K562 (cell line): ENCODE results near the gene SND1. TPM values are rescaled to one million over a fixed set of nuclear protein-coding genes. Genes with fewer than 3 reads are reported as not detected.

ENCODE experiments used
- DEAF1 ChIP-seq: fragments of 450-650 bp; formaldehyde crosslinking; IDR thresholded peaks from 2 replicates; pipeline ENCODE4 v1.4.0; 2020; ENCODE audit warnings: mild to moderate bottlenecking, moderate library complexity
- DIDO1 ChIP-seq: fragments of 450-650 bp; IDR thresholded peaks from 2 replicates; pipeline ENCODE4 v1.6.1; 2016; ENCODE audit warnings: low read depth, missing biosample characterization, missing genetic modification characterization
- EWSR1 ChIP-seq: fragments of 450-650 bp; IDR thresholded peaks from 2 replicates; pipeline ENCODE4 v1.6.1; 2018; ENCODE audit warnings: borderline replicate concordance, mild to moderate bottlenecking, low read depth, moderate library complexity; ENCODE audit not compliant: partially characterized antibody
- GTF2A2 ChIP-seq: IDR thresholded peaks from 2 replicates; pipeline ENCODE4 v1.6.1; 2016; ENCODE audit warnings: mild to moderate bottlenecking, missing genetic modification characterization, missing compliant biosample characterization
- KDM1A ChIP-seq, 2 experiments: fragments of 450-650 bp; IDR thresholded peaks; 2 replicates each; pipeline ENCODE4 v1.6.1; 2016; ENCODE audit warnings: mild to moderate bottlenecking in 2 of 2
- KHSRP ChIP-seq: fragments of 450-650 bp; IDR thresholded peaks from 2 replicates; pipeline ENCODE4 v1.6.1; 2017
- MAFG ChIP-seq: fragments of 450-650 bp; conservative IDR thresholded peaks from 2 replicates; pipeline ENCODE4 v1.6.1; 2016; ENCODE audit warnings: missing genetic modification characterization, missing compliant biosample characterization
- MBD2 ChIP-seq: sonication (generic); IDR thresholded peaks from 2 replicates; pipeline ENCODE4 v1.6.1; 2016; ENCODE audit warnings: low read depth, borderline replicate concordance
- MED1 ChIP-seq: sonication (generic); formaldehyde crosslinking; IDR thresholded peaks from 2 replicates; pipeline ENCODE4 v1.8.1; 2023; ENCODE audit warnings: missing genetic modification reagents, borderline replicate concordance
- NONO ChIP-seq, 2 experiments: fragments of 200-400 bp in 1 of 2; fragments of 450-650 bp in 1 of 2; formaldehyde crosslinking in 1 of 2; IDR thresholded peaks; 2 replicates each; pipeline ENCODE4 v1.6.1; 2017; ENCODE audit warnings: low read depth in 2 of 2, mild to moderate bottlenecking in 2 of 2, moderate library complexity in 2 of 2, low read length in 1 of 2
- RBM17 ChIP-seq: fragments of 200-400 bp; formaldehyde crosslinking; IDR thresholded peaks from 2 replicates; pipeline ENCODE4 v1.6.1; 2017; ENCODE audit warnings: low read depth, mild to moderate bottlenecking, low read length, borderline replicate concordance
- SUPT5H ChIP-seq: fragments of 450-650 bp; IDR thresholded peaks from 2 replicates; pipeline ENCODE4 v1.6.1; 2016
- TEAD4 ChIP-seq, 2 experiments: sonication (generic) in 1 of 2; formaldehyde crosslinking in 1 of 2; IDR thresholded peaks; 2 replicates each; pipeline versions ENCODE4 v1.6.1 to v1.8.0; 2012 to 2022; ENCODE audit warnings: borderline replicate concordance in 1 of 2, inconsistent platforms in 1 of 2, low read length in 1 of 2, mild to moderate bottlenecking in 1 of 2, missing genetic modification reagents in 1 of 2
- WHSC1 ChIP-seq: IDR thresholded peaks from one replicate; pipeline ENCODE4 v1.6.1; 2012; ENCODE audit warnings: low read length, control low read depth, inconsistent platforms
- XRCC5 ChIP-seq: fragments of 200-400 bp; formaldehyde crosslinking; IDR thresholded peaks from 2 replicates; pipeline ENCODE4 v1.6.1; 2017; ENCODE audit warnings: low read depth, mild to moderate bottlenecking, low read length
- polyA plus RNA-seq, 8 experiments: library from polyadenylated mRNA; depleted of rRNA in 4 of 8; stranded (reverse) in 5 of 8; unstranded in 3 of 8; fragments of >200 nt; fragmentation: Nextera tagmentation in 2 of 8; fragmentation: Illumina TruSeq in 1 of 8; extraction: Ambion mirVana in 2 of 8; extraction: Trizol in 1 of 8; gene quantifications; 2 replicates each; pipeline versions ENCODE4 v1.2.1 to v1.2.3, GENCODE V29; 2011 to 2014; ENCODE audit warnings: inconsistent platforms in 1 of 8, missing spikeins in 1 of 8
- total RNA-seq, 7 experiments: library from RNA; depleted of rRNA in 6 of 7; stranded (reverse); fragments of >200 nt in 6 of 7; fragmentation: Illumina TruSeq in 2 of 7; extraction: Trizol in 2 of 7; gene quantifications; 2 replicates each; pipeline versions ENCODE4 v1.2.1 to v1.2.3, GENCODE V29; 2011 to 2021; ENCODE audit warnings: low replicate concordance in 1 of 7
- TF ChIP-seq, protein P1 (sequence below): sonication (generic); formaldehyde crosslinking; IDR thresholded peaks from 2 replicates; pipeline ENCODE4 v1.5.0; 2020; ENCODE audit warnings: missing genetic modification reagents
- TF ChIP-seq, protein P2 (sequence below): sonication (generic); formaldehyde crosslinking; IDR thresholded peaks from 2 replicates; pipeline ENCODE4 v1.8.0; 2023; ENCODE audit warnings: mild to moderate bottlenecking, missing genetic modification reagents
- TF ChIP-seq, protein P3 (sequence below): IDR thresholded peaks from 2 replicates; pipeline ENCODE4 v1.6.1; 2011; ENCODE audit warnings: borderline replicate concordance, low read depth, mild to moderate bottlenecking, moderate library complexity, low read length; ENCODE audit not compliant: insufficient read depth, poor library complexity, severe bottlenecking
- TF ChIP-seq, protein P4 (sequence below), 2 experiments: fragments of 200-800 bp in 1 of 2; sonication (Bioruptor generic) in 1 of 2; sonication (generic) in 1 of 2; formaldehyde crosslinking in 1 of 2; IDR thresholded peaks in 1 of 2; conservative IDR thresholded peaks in 1 of 2; 2 replicates each; pipeline versions ENCODE4 v1.5.0 to v1.6.1; 2016 to 2020; ENCODE audit warnings: missing compliant biosample characterization in 1 of 2, missing genetic modification characterization in 1 of 2, missing genetic modification reagents in 1 of 2

SND1 gene
- total and polyA plus RNA-seq, 9 of the 15 experiments (the other 6 are each of a cell fraction or from before 2014, with no cell fraction given), result 46.5 to 307 (median 191) TPM

DNA sequence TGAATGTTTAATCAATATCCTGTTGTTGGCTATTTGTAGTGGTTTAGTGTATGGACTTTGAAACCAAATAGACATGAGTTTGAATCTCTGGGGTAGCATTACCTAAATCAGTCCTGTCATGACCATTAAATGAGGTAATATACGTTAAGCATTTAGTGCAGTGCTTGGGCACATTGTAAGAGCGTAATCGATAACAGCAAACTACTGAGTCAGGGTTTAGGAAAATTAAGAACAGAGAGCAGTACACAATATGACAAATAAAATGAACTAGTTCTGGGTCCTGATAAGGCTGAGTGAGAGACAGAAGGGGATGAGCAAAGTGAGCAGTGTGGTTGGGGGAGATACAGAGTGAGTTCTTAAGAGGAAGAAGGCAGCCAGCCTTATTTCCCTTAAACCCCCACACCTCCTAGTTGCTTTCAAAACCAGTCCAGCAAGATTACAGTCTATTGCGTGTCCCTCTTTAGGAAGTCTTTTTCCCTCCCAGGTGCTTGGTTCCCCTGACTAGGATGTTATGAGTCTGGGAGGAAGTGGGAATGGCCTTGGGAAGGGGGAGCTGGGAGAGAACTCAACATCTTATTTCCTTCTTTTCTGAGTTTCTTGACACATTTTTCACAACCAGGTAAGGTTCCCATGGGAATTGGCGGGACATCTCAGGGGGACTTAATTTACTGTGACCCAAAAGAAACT is 171.0 kb downstream of the SND1 start (continued):
- TF ChIP-seq MBD2 (peak; percentile 41; the same call in 1 of the 2 replicates), EWSR1 (no peak), NONO (IDR thresholded peaks at IDR 0.05; ENCODE audit: low read depth in 2 of 2, low read length in 1 of 2) (no peak), MAFG (tag) (peak; percentile 64; the same call in 1 of the 2 replicates), MED1 (CRISPR knock-in tag) (no peak), WHSC1 (no peak), GTF2A2 (tag) (no peak), TEAD4 (IDR thresholded peaks at IDR 0.05; ENCODE audit: low read length) (peak; percentile 78), TEAD4 (CRISPR knock-in tag; IDR thresholded peaks at IDR 0.05; ENCODE audit: borderline replicate concordance) (no peak), RBM17 (no peak), KDM1A (IDR thresholded peaks at IDR 0.05) (peak in 1 of 2 experiments; percentile 50; a peak in 1 of 4 replicates), XRCC5 (no peak), DEAF1 (CRISPR knock-in tag) (no peak), SUPT5H (no peak), DIDO1 (tag) (no peak), KHSRP (no peak)
- TF ChIP-seq, protein P1, sequence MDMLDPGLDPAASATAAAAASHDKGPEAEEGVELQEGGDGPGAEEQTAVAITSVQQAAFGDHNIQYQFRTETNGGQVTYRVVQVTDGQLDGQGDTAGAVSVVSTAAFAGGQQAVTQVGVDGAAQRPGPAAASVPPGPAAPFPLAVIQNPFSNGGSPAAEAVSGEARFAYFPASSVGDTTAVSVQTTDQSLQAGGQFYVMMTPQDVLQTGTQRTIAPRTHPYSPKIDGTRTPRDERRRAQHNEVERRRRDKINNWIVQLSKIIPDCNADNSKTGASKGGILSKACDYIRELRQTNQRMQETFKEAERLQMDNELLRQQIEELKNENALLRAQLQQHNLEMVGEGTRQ (CRISPR knock-in tag), result no peak
- TF ChIP-seq, protein P2, sequence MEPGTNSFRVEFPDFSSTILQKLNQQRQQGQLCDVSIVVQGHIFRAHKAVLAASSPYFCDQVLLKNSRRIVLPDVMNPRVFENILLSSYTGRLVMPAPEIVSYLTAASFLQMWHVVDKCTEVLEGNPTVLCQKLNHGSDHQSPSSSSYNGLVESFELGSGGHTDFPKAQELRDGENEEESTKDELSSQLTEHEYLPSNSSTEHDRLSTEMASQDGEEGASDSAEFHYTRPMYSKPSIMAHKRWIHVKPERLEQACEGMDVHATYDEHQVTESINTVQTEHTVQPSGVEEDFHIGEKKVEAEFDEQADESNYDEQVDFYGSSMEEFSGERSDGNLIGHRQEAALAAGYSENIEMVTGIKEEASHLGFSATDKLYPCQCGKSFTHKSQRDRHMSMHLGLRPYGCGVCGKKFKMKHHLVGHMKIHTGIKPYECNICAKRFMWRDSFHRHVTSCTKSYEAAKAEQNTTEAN (CRISPR knock-in tag), result no peak
- TF ChIP-seq, protein P3, sequence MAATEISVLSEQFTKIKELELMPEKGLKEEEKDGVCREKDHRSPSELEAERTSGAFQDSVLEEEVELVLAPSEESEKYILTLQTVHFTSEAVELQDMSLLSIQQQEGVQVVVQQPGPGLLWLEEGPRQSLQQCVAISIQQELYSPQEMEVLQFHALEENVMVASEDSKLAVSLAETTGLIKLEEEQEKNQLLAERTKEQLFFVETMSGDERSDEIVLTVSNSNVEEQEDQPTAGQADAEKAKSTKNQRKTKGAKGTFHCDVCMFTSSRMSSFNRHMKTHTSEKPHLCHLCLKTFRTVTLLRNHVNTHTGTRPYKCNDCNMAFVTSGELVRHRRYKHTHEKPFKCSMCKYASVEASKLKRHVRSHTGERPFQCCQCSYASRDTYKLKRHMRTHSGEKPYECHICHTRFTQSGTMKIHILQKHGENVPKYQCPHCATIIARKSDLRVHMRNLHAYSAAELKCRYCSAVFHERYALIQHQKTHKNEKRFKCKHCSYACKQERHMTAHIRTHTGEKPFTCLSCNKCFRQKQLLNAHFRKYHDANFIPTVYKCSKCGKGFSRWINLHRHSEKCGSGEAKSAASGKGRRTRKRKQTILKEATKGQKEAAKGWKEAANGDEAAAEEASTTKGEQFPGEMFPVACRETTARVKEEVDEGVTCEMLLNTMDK, result no peak
- TF ChIP-seq, protein P4, sequence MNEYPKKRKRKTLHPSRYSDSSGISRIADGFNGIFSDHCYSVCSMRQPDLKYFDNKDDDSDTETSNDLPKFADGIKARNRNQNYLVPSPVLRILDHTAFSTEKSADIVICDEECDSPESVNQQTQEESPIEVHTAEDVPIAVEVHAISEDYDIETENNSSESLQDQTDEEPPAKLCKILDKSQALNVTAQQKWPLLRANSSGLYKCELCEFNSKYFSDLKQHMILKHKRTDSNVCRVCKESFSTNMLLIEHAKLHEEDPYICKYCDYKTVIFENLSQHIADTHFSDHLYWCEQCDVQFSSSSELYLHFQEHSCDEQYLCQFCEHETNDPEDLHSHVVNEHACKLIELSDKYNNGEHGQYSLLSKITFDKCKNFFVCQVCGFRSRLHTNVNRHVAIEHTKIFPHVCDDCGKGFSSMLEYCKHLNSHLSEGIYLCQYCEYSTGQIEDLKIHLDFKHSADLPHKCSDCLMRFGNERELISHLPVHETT (CRISPR knock-in tag; conservative IDR thresholded peaks at IDR 0.05 in 1 of 2, IDR thresholded peaks at IDR 0.05 in 1 of 2), result no peak
